HEK293 (cell line): ENCODE data around the gene HAND1.

Experiments used
- ATF2 ChIP-seq: fragments of 450-650 bp; formaldehyde crosslinking; IDR thresholded peaks from 2 replicates; pipeline ENCODE4 v1.5.1; 2016; ENCODE audit warnings: missing biosample characterization, missing genetic modification characterization, low read depth
- BCL11A ChIP-seq: fragments of 450-650 bp; formaldehyde crosslinking; IDR thresholded peaks from 2 replicates; pipeline ENCODE4 v1.5.1; 2016; ENCODE audit warnings: low read depth, missing biosample characterization, missing genetic modification characterization
- TCF7L2 ChIP-seq: IDR thresholded peaks from 2 replicates; pipeline ENCODE4 v1.6.1; 2011; ENCODE audit warnings: low read depth, mild to moderate bottlenecking, inconsistent platforms, low read length, moderate library complexity, borderline replicate concordance
- WT1 ChIP-seq: fragments of 450-650 bp; formaldehyde crosslinking; IDR thresholded peaks from 2 replicates; pipeline ENCODE4 v1.5.1; 2016; ENCODE audit warnings: missing biosample characterization, missing genetic modification characterization
- YY1 ChIP-seq: fragments of 450-650 bp; formaldehyde crosslinking; IDR thresholded peaks from 2 replicates; pipeline ENCODE4 v1.5.1; 2018; ENCODE audit warnings: missing biosample characterization, missing genetic modification characterization
- ZBTB8A ChIP-seq: fragments of 450-650 bp; formaldehyde crosslinking; IDR thresholded peaks from 2 replicates; pipeline ENCODE4 v1.5.1; 2016; ENCODE audit warnings: missing biosample characterization, missing genetic modification characterization
- ZNF23 ChIP-seq: fragments of 450-650 bp; formaldehyde crosslinking; IDR thresholded peaks from 2 replicates; pipeline ENCODE4 v1.5.1; 2016; ENCODE audit warnings: missing biosample characterization, missing genetic modification characterization, borderline replicate concordance
- ZNF324 ChIP-seq: fragments of 450-650 bp; formaldehyde crosslinking; IDR thresholded peaks from 2 replicates; pipeline ENCODE4 v1.5.1; 2016; ENCODE audit warnings: missing biosample characterization, missing genetic modification characterization
- ZNF335 ChIP-seq: fragments of 450-650 bp; formaldehyde crosslinking; conservative IDR thresholded peaks from 2 replicates; pipeline ENCODE4 v1.5.1; 2016; ENCODE audit warnings: missing biosample characterization, missing genetic modification characterization
- ZNF658 ChIP-seq: fragments of 450-650 bp; formaldehyde crosslinking; IDR thresholded peaks from 2 replicates; pipeline ENCODE4; 2016; ENCODE audit warnings: missing biosample characterization, missing genetic modification characterization
- ZNF791 ChIP-seq: fragments of 450-650 bp; formaldehyde crosslinking; IDR thresholded peaks from 2 replicates; pipeline ENCODE4 v1.5.1; 2016; ENCODE audit warnings: missing biosample characterization, missing genetic modification characterization
- TF ChIP-seq, protein P1 (sequence below): fragments of 450-650 bp; formaldehyde crosslinking; IDR thresholded peaks from 2 replicates; pipeline ENCODE4 v1.5.1; 2016; ENCODE audit warnings: missing biosample characterization, missing genetic modification characterization
- TF ChIP-seq, protein P2 (sequence below): fragments of 450-650 bp; formaldehyde crosslinking; conservative IDR thresholded peaks from 2 replicates; pipeline ENCODE4 v1.5.1; 2016; ENCODE audit warnings: low read depth, missing biosample characterization, missing genetic modification characterization

DNA sequence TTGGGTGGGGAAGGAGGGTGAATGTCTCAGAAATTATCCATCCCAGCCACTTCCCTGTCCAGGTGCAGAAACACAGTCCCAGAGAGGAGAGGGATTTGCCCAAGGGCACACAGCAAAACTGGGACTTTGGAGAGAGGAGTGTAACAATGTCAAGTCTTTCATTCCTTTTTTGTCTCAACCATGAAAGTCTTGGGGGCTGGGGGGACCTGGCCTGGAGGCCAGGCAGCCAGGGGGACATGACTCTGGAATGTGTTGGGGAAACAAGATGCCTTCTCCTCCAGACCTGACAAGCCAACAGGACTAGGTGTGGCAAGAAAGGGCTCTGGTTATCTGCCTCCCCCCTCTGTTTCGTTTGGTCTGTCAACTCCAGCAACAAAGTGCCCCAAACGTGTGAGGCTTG, 13.9 kb upstream of the HAND1 start:
- TF ChIP-seq, protein P1, sequence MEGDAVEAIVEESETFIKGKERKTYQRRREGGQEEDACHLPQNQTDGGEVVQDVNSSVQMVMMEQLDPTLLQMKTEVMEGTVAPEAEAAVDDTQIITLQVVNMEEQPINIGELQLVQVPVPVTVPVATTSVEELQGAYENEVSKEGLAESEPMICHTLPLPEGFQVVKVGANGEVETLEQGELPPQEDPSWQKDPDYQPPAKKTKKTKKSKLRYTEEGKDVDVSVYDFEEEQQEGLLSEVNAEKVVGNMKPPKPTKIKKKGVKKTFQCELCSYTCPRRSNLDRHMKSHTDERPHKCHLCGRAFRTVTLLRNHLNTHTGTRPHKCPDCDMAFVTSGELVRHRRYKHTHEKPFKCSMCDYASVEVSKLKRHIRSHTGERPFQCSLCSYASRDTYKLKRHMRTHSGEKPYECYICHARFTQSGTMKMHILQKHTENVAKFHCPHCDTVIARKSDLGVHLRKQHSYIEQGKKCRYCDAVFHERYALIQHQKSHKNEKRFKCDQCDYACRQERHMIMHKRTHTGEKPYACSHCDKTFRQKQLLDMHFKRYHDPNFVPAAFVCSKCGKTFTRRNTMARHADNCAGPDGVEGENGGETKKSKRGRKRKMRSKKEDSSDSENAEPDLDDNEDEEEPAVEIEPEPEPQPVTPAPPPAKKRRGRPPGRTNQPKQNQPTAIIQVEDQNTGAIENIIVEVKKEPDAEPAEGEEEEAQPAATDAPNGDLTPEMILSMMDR (tag by site-specific recombination): no peak
- TF ChIP-seq WT1 (tag by site-specific recombination): no peak
- TF ChIP-seq ZNF658 (tag by site-specific recombination): no peak
- no peak for TF ChIP-seq ZNF791 (tag by site-specific recombination)
- TF ChIP-seq TCF7L2: no peak
- no peak for TF ChIP-seq ATF2 (tag by site-specific recombination)
- TF ChIP-seq, protein P2, sequence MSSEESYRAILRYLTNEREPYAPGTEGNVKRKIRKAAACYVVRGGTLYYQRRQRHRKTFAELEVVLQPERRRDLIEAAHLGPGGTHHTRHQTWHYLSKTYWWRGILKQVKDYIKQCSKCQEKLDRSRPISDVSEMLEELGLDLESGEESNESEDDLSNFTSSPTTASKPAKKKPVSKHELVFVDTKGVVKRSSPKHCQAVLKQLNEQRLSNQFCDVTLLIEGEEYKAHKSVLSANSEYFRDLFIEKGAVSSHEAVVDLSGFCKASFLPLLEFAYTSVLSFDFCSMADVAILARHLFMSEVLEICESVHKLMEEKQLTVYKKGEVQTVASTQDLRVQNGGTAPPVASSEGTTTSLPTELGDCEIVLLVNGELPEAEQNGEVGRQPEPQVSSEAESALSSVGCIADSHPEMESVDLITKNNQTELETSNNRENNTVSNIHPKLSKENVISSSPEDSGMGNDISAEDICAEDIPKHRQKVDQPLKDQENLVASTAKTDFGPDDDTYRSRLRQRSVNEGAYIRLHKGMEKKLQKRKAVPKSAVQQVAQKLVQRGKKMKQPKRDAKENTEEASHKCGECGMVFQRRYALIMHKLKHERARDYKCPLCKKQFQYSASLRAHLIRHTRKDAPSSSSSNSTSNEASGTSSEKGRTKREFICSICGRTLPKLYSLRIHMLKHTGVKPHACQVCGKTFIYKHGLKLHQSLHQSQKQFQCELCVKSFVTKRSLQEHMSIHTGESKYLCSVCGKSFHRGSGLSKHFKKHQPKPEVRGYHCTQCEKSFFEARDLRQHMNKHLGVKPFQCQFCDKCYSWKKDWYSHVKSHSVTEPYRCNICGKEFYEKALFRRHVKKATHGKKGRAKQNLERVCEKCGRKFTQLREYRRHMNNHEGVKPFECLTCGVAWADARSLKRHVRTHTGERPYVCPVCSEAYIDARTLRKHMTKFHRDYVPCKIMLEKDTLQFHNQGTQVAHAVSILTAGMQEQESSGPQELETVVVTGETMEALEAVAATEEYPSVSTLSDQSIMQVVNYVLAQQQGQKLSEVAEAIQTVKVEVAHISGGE (tag by site-specific recombination): no peak
- TF ChIP-seq BCL11A (tag by site-specific recombination): no peak
- no peak for TF ChIP-seq ZNF324 (tag by site-specific recombination)
- no peak for TF ChIP-seq ZNF23 (tag by site-specific recombination)
- no peak for TF ChIP-seq YY1 (tag by site-specific recombination)
- no peak for TF ChIP-seq ZNF335 (tag by site-specific recombination)
- TF ChIP-seq ZBTB8A (tag by site-specific recombination): no peak
